Measurements from ENCODE around the gene UBE4B.

DNA sequence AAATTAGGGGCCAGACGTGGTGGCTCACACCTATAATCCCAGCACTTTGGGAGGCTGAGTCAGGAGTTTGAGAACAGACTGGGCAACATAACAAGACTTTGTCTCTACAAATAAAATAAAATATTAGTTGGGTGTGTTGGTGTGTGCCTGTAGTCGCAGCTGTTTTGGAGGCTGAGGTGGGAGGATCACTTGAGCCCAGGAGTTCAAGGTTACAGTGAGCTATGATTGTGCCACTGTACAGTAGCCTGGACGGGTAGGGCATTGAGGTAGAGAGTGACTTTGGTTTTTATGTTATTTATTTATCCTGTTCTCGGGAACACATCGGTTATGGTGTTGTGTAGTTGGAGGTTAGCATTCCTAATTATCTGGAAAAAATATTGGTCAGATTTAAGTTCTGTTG is 197.1 kb downstream of the UBE4B start:
- TF ChIP-seq FOXK2 (IDR thresholded peaks at IDR 0.05) (no peak), BHLHE40 (IDR thresholded peaks at IDR 0.05; ENCODE audit: borderline replicate concordance) (no peak), SUZ12 (IDR thresholded peaks at IDR 0.05) (no peak)

All from HEK293T (cell line).